ENCODE data around the gene STPG3.

The STPG3 gene

GRCh38 chr9:137264067-137264466 lies 13.0 kb downstream of the STPG3 start:
- no peak overlapping the region for H3K9ac ChIP-seq (ENCODE audit: low read length)
- peaks cover 2% of the 10 kb centered on the region; the same call in 1 of the 2 replicates for H3K36me3 ChIP-seq (replicated peaks; ENCODE audit: insufficient read depth, low read length)
- peaks cover 8% of the 10 kb centered on the region; the same call in 1 of the 2 replicates for H3K79me2 ChIP-seq (ENCODE audit: low read length)
- H3K27ac ChIP-seq (ENCODE audit: low read length) = no peak overlapping the region
- H3F3A ChIP-seq (ENCODE audit: insufficient read depth, low read length) = peaks cover 3% of the 10 kb centered on the region; the same call in 1 of the 2 replicates
- no peak overlapping the region for H2AFZ ChIP-seq (ENCODE audit: low read length)
- no peak for DNase-seq
- H3K9me3 ChIP-seq (replicated peaks; ENCODE audit: insufficient read depth, low read length) = no peaks in the 10 kb centered on the region
- H4K20me1 ChIP-seq (ENCODE audit: insufficient read depth, low read length) = no peaks in the 10 kb centered on the region
- no peak for TF ChIP-seq EZH2phosphoT487 (IDR thresholded peaks at IDR 0.05; ENCODE audit: low read length)
- no peak for TF ChIP-seq CTCF (IDR thresholded peaks at IDR 0.05; ENCODE audit: low read length)
- no peak for TF ChIP-seq EZH2 (optimal IDR thresholded peaks at IDR 0.05; ENCODE audit: low read depth, low read length)
- no peak overlapping the region for H3K4me3 ChIP-seq (ENCODE audit: low read length)
- H3K27me3 ChIP-seq (replicated peaks; ENCODE audit: insufficient read depth, low read length) = no peaks in the 10 kb centered on the region
- H3K4me2 ChIP-seq (ENCODE audit: low read depth, low read length) = no peak overlapping the region
- H3K9me2 ChIP-seq (replicated peaks; ENCODE audit: insufficient read depth, low read length) = no peaks in the 10 kb centered on the region
- H3K4me1 ChIP-seq (ENCODE audit: low read length) = peaks cover 12% of the 10 kb centered on the region

- Histone ChIP-seq H3K9me2 (replicated peaks; ENCODE audit: insufficient read depth, low read length) (no peaks in the 10 kb centered on the region), H3K4me2 (ENCODE audit: low read depth, low read length) (no peak overlapping the region), H3F3A (ENCODE audit: insufficient read depth, low read length) (peaks cover 8% of the 10 kb centered on the region; the same call in 1 of the 2 replicates), H3K9ac (ENCODE audit: low read length) (no peak overlapping the region), H3K79me2 (ENCODE audit: low read length) (peaks cover 8% of the 10 kb centered on the region; the same call in 1 of the 2 replicates), H3K9me3 (replicated peaks; ENCODE audit: insufficient read depth, low read length) (no peaks in the 10 kb centered on the region), H3K36me3 (replicated peaks; ENCODE audit: insufficient read depth, low read length) (no peaks in the 10 kb centered on the region), H3K27me3 (replicated peaks; ENCODE audit: insufficient read depth, low read length) (no peaks in the 10 kb centered on the region), H3K27ac (ENCODE audit: low read length) (no peak overlapping the region), H4K20me1 (ENCODE audit: insufficient read depth, low read length) (no peaks in the 10 kb centered on the region), H3K4me1 (ENCODE audit: low read length) (peaks cover 20% of the 10 kb centered on the region), H2AFZ (ENCODE audit: low read length) (no peak overlapping the region), H3K4me3 (ENCODE audit: low read length) (no peak overlapping the region)
- no peak for DNase-seq
- no peak for TF ChIP-seq EZH2 (optimal IDR thresholded peaks at IDR 0.05; ENCODE audit: low read depth, low read length)
- no peak for TF ChIP-seq EZH2phosphoT487 (IDR thresholded peaks at IDR 0.05; ENCODE audit: low read length)
- no peak for TF ChIP-seq CTCF (IDR thresholded peaks at IDR 0.05; ENCODE audit: low read length)
Measured at GRCh38 chr9:137265496-137266161, 14.5 kb downstream of the STPG3 start.

GRCh38 chr9:137266162-137266527 lies 15.1 kb downstream of the STPG3 start:
- Histone ChIP-seq H3K79me2 (ENCODE audit: low read length) (peaks cover 8% of the 10 kb centered on the region; the same call in 1 of the 2 replicates), H3K36me3 (replicated peaks; ENCODE audit: insufficient read depth, low read length) (no peaks in the 10 kb centered on the region), H3F3A (ENCODE audit: insufficient read depth, low read length) (peaks cover 8% of the 10 kb centered on the region; the same call in 1 of the 2 replicates), H3K9me3 (replicated peaks; ENCODE audit: insufficient read depth, low read length) (no peaks in the 10 kb centered on the region), H4K20me1 (ENCODE audit: insufficient read depth, low read length) (no peaks in the 10 kb centered on the region), H3K4me3 (ENCODE audit: low read length) (no peak overlapping the region), H3K4me2 (ENCODE audit: low read depth, low read length) (no peak overlapping the region), H3K9me2 (replicated peaks; ENCODE audit: insufficient read depth, low read length) (no peaks in the 10 kb centered on the region), H3K9ac (ENCODE audit: low read length) (no peak overlapping the region), H2AFZ (ENCODE audit: low read length) (no peak overlapping the region), H3K27me3 (replicated peaks; ENCODE audit: insufficient read depth, low read length) (no peaks in the 10 kb centered on the region), H3K4me1 (ENCODE audit: low read length) (peaks cover 20% of the 10 kb centered on the region), H3K27ac (ENCODE audit: low read length) (no peak overlapping the region)
- no peak for TF ChIP-seq EZH2 (optimal IDR thresholded peaks at IDR 0.05; ENCODE audit: low read depth, low read length)
- no peak for TF ChIP-seq EZH2phosphoT487 (IDR thresholded peaks at IDR 0.05; ENCODE audit: low read length)
- DNase-seq = no peak

All from MM.1S (cell line).